Stomach (tissue), 4 donors: Measurements from ENCODE around the gene ANKRD53.

Source experiments
- EP300 ChIP-seq: sonication (generic); formaldehyde crosslinking; IDR thresholded peaks from one replicate; pipeline ENCODE4 v1.6.1; 2017; ENCODE audit warnings: antibody characterized with exemption
- POLR2A ChIP-seq, 4 donors: fragments of 450-650 bp; IDR thresholded peaks; one replicate each; pipeline ENCODE4 v1.6.1; 2016; ENCODE audit warnings: antibody characterized with exemption in 4 of 4, control low read depth in 2 of 4, mild to moderate bottlenecking in 1 of 4, moderate library complexity in 1 of 4
- POLR2AphosphoS5 ChIP-seq, 3 donors: sonication (generic); formaldehyde crosslinking; IDR thresholded peaks; one replicate each; pipeline ENCODE4 v1.6.1; 2016; ENCODE audit warnings: antibody characterized with exemption in 3 of 3
- TF ChIP-seq, protein P1 (sequence below), 7 experiments: fragments of 450-650 bp in 4 of 7; fragments of 200-600 bp in 3 of 7; sonication (generic) in 3 of 7; IDR thresholded peaks; one replicate each; pipeline ENCODE4 v1.5.1; 2016 to 2019; ENCODE audit warnings: antibody characterized with exemption in 7 of 7, control low read depth in 2 of 7, mild to moderate bottlenecking in 1 of 7

DNA sequence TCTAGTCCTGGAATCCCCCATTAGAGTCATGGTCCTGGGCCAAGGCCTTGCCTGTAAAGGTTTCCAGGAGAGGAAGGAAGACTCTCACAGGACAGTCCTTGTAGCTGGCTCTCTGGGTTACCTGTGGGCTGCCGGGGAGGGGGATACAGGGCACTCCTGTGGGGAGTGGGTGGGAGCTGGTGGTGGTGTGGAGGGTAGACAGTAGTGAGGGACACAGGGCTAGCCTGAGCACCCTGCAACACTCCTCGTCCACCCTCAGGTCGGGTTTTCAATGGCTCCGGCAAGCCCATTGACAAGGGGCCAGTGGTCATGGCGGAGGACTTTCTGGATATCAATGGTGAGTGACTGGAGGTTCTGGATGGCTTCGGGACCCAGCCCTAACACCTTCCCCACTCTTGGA, 19.7 kb upstream of the ANKRD53 start:
- TF ChIP-seq, protein P1, sequence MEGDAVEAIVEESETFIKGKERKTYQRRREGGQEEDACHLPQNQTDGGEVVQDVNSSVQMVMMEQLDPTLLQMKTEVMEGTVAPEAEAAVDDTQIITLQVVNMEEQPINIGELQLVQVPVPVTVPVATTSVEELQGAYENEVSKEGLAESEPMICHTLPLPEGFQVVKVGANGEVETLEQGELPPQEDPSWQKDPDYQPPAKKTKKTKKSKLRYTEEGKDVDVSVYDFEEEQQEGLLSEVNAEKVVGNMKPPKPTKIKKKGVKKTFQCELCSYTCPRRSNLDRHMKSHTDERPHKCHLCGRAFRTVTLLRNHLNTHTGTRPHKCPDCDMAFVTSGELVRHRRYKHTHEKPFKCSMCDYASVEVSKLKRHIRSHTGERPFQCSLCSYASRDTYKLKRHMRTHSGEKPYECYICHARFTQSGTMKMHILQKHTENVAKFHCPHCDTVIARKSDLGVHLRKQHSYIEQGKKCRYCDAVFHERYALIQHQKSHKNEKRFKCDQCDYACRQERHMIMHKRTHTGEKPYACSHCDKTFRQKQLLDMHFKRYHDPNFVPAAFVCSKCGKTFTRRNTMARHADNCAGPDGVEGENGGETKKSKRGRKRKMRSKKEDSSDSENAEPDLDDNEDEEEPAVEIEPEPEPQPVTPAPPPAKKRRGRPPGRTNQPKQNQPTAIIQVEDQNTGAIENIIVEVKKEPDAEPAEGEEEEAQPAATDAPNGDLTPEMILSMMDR (IDR thresholded peaks at IDR 0.05): no peak
- TF ChIP-seq POLR2A (IDR thresholded peaks at IDR 0.05) (no peak), POLR2AphosphoS5 (IDR thresholded peaks at IDR 0.05) (no peak), EP300 (no peak)
